Ectodermal cell (in vitro differentiated cells): ENCODE results near the gene CGB3.

ENCODE experiments used
- H3K27ac ChIP-seq: 2 replicates; pipeline ENCODE4 v1.7.0; 2013; ENCODE audit warnings: mild to moderate bottlenecking, low read depth, low read length; ENCODE audit not compliant: insufficient read depth, poor library complexity, severe bottlenecking
- H3K27me3 ChIP-seq: 2 replicates; pipeline ENCODE4 v1.7.0; 2013; ENCODE audit warnings: mild to moderate bottlenecking, low read length; ENCODE audit not compliant: insufficient read depth, control insufficient read depth, poor library complexity, severe bottlenecking
- H3K36me3 ChIP-seq: one replicate; pipeline ENCODE4 v1.7.0; 2013; ENCODE audit warnings: low read length; ENCODE audit not compliant: control insufficient read depth, insufficient read depth
- H3K4me1 ChIP-seq: one replicate; pipeline ENCODE4 v1.7.0; 2013; ENCODE audit warnings: low read length; ENCODE audit not compliant: control insufficient read depth, insufficient read depth
- H3K4me3 ChIP-seq: 2 replicates; pipeline ENCODE4 v1.7.0; 2013; ENCODE audit warnings: low read depth, low read length, control low read depth; ENCODE audit not compliant: insufficient read depth
- H3K9me3 ChIP-seq: 2 replicates; pipeline ENCODE4 v1.7.0; 2013; ENCODE audit warnings: mild to moderate bottlenecking, low read length, moderate library complexity; ENCODE audit not compliant: control insufficient read depth
- WGBS, 2 experiments: methylation state at CpG; one replicate each; pipeline ENCODE4 v1.1.7; 2013; ENCODE audit warnings: missing lambda C conversion rate in 2 of 2; 5-methylcytosine and 5-hydroxymethylcytosine counted together

The CGB3 gene

GRCh38 chr19:49016067-49016839, 7.9 kb downstream of the CGB3 start:
- H3K27ac ChIP-seq = no peak overlapping the region
- H3K4me3 ChIP-seq = no peak overlapping the region
- H3K36me3 ChIP-seq = peaks cover under 1% of the 10 kb centered on the region
- H3K27me3 ChIP-seq = peaks cover 25% of the 10 kb centered on the region
- no peaks in the 10 kb centered on the region for H3K4me1 ChIP-seq
- WGBS, 2 experiments = 94 to 96% methylated on average over 24 of the region's 29 CpGs
- no peaks in the 10 kb centered on the region for H3K9me3 ChIP-seq

- H3K4me3 ChIP-seq = no peak overlapping the region
- peaks cover 9% of the 10 kb centered on the region for H3K36me3 ChIP-seq
- no peaks in the 10 kb centered on the region for H3K4me1 ChIP-seq
- no peaks in the 10 kb centered on the region for H3K9me3 ChIP-seq
- peaks cover 22% of the 10 kb centered on the region for H3K27me3 ChIP-seq
- H3K27ac ChIP-seq = no peak overlapping the region
- 93 to 94% methylated on average over 18 of the region's 18 CpGs for WGBS, 2 experiments
These were observed 9.3 kb downstream of the CGB3 start for GRCh38 chr19:49014870-49015255.

- Histone ChIP-seq H3K4me3 (no peak overlapping the region), H3K27ac (no peak overlapping the region), H3K36me3 (peaks cover 9% of the 10 kb centered on the region), H3K27me3 (peaks cover 20% of the 10 kb centered on the region), H3K9me3 (no peaks in the 10 kb centered on the region), H3K4me1 (no peaks in the 10 kb centered on the region)
- WGBS, 2 experiments = 95 to 96% methylated on average over 32 of the region's 32 CpGs
These were observed 9.8 kb downstream of the CGB3 start for GRCh38 chr19:49014123-49014869.

DNA sequence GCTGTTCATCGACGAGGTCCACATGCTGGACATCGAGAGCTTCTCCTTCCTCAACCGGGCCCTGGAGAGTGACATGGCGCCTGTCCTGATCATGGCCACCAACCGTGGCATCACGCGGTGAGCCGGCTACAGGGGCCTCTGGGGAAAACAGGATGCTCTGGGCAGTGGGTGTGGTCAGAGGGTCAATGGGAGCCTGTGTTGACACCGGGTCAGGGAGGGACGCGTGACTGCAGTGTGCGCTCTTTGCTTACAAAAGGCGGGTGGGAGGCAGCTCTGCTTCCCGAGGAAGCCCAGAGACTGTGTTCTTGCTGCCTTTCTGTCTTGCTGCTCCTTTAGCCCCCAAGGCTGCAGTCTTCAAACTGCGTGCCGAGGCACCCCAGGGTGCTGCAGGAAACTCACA, 12.9 kb downstream of the CGB3 start:
- H3K36me3 ChIP-seq = peaks cover 19% of the 10 kb centered on the region

GRCh38 chr19:49010453-49010852, 13.7 kb downstream of the CGB3 start:
- Histone ChIP-seq H3K27ac (no peak overlapping the region), H3K27me3 (no peaks in the 10 kb centered on the region), H3K4me1 (no peaks in the 10 kb centered on the region), H3K36me3 (peaks cover 19% of the 10 kb centered on the region), H3K9me3 (no peaks in the 10 kb centered on the region), H3K4me3 (no peak overlapping the region)
- WGBS, 2 experiments = 91 to 94% methylated on average over 18 of the region's 18 CpGs

More for the DNA sequence above, 12.9 kb downstream of the CGB3 start:
- Histone ChIP-seq H3K27ac (no peak overlapping the region), H3K4me3 (no peak overlapping the region), H3K9me3 (no peaks in the 10 kb centered on the region), H3K4me1 (no peaks in the 10 kb centered on the region), H3K27me3 (no peaks in the 10 kb centered on the region)
- WGBS, 2 experiments = 90% methylated on average over 17 of the region's 17 CpGs

GRCh38 chr19:49009828-49010227, 14.3 kb downstream of the CGB3 start:
- Histone ChIP-seq H3K27me3 (no peaks in the 10 kb centered on the region), H3K9me3 (no peaks in the 10 kb centered on the region), H3K36me3 (peaks cover 23% of the 10 kb centered on the region), H3K27ac (no peak overlapping the region), H3K4me3 (no peak overlapping the region), H3K4me1 (no peaks in the 10 kb centered on the region)
- 94 to 96% methylated on average over 18 of the region's 18 CpGs for WGBS, 2 experiments

- Histone ChIP-seq H3K4me3 (no peak overlapping the region), H3K9me3 (no peaks in the 10 kb centered on the region), H3K27ac (no peak overlapping the region), H3K27me3 (no peaks in the 10 kb centered on the region), H3K4me1 (no peaks in the 10 kb centered on the region), H3K36me3 (peaks cover 30% of the 10 kb centered on the region)
- 95 to 96% methylated on average over 22 of the region's 22 CpGs for WGBS, 2 experiments
These were observed 17.2 kb downstream of the CGB3 start for GRCh38 chr19:49006905-49007304.

DNA sequence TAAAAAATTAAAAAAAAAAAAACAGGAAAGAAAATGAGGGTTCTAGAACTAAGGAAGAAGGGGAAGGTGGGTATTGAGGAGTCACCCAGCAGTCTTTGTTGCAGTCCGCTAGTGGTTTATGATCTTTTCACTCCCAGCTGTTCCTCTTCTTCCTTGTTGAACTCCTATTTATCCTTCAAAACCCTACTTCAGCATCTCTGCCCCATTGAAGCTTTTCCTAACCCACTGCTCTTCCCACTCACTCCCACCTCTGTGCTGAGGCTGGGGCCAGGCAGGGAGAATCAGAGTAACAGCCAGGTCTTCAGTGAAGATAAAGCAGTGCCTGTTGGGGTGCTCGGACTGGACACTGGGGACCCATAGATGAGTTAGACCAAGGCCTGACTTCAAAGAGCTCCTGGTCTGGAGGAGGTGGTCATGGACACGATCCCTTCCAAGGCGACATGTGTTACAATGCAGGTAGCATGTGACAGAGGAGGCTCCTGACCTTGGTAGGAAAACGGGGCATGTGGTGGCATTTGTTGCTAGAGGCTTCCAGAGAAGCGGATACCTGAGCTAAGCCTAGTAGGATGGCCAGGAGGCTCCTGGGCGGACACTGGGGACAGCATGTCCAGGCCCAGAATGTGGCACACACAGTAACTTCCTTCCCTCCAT, 19.0 kb downstream of the CGB3 start:
- H3K27me3 ChIP-seq = no peaks in the 10 kb centered on the region
- no peaks in the 10 kb centered on the region for H3K9me3 ChIP-seq
- no peaks in the 10 kb centered on the region for H3K4me1 ChIP-seq
- peaks cover 21% of the 10 kb centered on the region for H3K36me3 ChIP-seq
- 94 to 98% methylated on average over 7 of the region's 7 CpGs for WGBS, 2 experiments
- no peak overlapping the region for H3K27ac ChIP-seq
- H3K4me3 ChIP-seq = no peak overlapping the region

DNA sequence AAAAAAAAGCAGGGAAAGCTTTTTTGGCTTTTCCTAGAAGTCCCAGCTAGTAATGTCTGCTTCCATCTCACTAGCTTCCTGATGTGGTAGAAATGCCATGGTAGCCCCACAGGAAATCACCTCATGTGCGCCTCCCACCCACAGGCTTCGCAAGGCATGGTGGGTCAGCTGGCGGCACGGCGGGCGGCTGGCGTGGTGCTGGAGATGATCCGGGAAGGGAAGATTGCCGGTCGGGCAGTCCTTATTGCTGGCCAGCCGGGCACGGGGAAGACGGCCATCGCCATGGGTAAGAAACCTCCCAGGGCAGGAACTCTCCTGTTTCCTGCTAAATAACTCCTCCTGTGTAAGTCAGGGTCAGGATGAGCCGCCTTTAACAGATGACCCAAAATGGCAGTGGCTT, 20.0 kb downstream of the CGB3 start:
- Histone ChIP-seq H3K36me3 (peaks cover 21% of the 10 kb centered on the region), H3K27ac (no peak overlapping the region), H3K4me3 (no peak overlapping the region), H3K27me3 (no peaks in the 10 kb centered on the region), H3K9me3 (no peaks in the 10 kb centered on the region), H3K4me1 (no peaks in the 10 kb centered on the region)
- 96 to 98% methylated on average over 15 of the region's 15 CpGs for WGBS, 2 experiments
